GF-D8 (cell line): Measurements from ENCODE around the gene GPT2.
"Not testable (repeated sequence)": the region's sequence is repeated elsewhere in the genome, so short reads cannot be mapped to it uniquely, and the experiment has no call there.

ENCODE experiments used
- DNase-seq: peaks from one replicate; lab custom pipeline; 2025; lab: John Stamatoyannopoulos, UW

GPT2 gene

GRCh38 chr16:46920402-46921068, 36.4 kb downstream of the GPT2 start:
- no peak for DNase-seq

GRCh38 chr16:46922239-46922638, 38.1 kb downstream of the GPT2 start:
- no peak for DNase-seq

DNA sequence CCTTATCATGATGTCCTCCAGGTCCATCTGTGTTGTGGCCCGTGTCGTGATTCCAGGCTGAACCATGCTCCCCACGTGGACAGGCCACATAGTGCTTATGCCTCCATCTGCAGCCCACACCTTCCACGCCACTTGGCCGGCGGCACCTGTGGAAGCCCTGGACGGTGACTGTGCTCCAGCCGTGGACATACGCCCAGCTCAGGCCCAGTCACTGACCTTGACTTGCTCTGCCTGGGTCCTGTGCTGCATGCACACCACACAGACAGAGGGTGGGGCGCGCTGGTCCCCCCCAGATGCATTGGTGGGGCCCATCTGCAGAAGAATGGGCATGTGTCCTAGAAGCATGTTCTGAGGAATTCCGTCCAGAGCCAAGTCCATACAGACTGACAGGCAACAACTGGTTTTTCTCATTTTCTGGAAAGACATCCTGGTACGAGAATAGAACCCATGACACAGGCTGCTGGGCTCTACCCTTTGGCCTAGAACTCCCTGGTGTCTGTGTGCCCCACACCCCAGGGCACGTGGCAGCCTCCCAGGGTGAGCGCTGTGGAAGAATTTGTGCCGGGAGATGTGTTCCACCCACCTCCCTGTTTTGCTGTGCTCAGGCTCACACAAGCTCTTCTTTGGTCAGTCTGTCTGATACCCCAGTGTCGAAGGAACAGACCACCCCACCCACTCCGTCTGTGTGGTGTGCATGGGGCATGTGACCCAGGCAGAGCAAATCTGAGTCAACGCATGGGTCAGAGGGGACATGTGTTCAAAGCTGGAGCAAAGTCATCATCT, 39.5 kb downstream of the GPT2 start:
- no peak for DNase-seq

DNA sequence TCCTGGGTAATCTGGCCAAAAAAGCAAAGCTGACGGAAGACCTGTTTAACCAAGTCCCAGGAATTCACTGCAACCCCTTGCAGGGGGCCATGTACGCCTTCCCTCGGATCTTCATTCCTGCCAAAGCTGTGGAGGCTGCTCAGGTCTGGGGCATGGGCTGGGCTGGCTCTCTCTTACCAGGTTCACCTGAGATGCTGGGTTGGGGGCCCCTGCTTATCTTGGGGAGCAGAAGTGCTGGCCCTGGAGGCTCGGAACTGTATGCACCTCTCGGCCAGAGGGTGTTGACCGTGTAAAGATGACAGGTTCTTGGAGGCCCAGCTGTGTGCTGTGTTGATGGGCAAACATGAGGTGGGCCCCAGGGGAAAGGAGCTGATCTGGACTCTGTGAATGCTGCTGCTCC, 40.2 kb downstream of the GPT2 start:
- DNase-seq, result no peak

GRCh38 chr16:46926470-46927225, 42.5 kb downstream of the GPT2 start:
- DNase-seq, result no peak

DNA sequence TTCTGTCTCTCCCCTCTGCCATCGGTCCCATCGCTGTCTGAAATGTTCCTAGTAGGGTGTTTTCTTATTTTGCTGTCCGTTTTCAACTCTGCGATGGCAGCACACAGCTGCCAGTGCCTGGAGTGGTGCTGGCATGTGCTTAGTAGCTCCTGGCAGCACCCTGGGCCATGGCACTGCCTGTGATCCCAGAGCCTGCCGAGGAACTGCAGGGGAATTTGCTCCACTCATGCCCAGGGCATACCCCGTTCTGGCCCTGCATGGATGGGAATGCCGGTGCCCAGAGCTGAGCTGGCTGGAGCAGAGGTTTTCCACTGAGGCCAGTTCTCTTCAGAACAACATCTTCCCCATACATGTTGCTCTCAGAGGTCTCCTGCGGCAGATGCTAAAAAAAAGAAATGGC, 43.1 kb downstream of the GPT2 start:
- no peak for DNase-seq

- no peak for DNase-seq
Measured at GRCh38 chr16:46928811-46929210, 44.6 kb downstream of the GPT2 start.

DNA sequence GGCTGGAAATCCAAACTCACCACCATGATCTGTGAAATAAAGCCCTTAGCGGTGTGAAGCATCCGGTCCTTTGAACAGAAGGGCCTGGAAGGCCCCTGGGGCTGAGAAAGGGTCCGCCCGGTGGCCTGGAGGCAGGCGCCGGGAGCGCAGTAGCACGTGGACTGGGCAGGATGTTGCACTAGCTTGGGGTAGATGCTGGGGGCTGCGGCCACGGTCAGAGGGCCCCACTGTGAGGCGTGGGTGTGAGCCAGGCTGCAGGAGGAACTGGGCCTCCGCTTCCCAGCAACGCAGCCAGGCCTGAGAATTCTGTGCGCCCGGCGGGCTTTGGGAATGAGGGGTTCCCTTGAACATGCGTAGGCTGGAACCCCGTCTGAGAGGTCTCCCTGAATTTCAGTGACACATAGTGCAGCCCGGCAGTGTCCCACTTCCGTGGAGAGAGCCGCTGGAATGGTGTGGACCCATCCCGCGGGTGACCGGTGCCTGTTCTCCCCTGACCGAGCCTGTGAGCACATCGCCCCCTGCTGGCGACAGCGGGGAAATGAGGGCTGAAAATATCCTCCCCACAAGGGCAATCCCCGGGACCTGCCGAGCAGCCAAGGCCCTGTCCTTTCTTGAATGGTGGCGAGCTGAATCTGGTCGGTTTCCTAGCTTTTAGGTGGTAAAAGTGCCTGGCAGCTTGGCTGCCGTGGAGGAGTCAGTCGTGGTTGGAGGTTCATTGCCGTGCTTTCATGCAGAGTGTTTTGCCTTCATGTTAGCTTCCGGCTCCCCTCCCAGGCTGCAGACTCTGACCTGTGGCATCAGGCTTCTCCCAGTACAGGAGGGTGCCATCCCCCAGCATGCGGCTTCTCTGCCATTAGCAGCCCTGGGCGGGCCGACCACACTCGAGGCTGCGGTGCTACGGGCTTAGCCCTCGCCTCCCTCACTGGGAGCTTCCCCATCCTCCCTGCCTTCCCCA, 45.5 kb downstream of the GPT2 start:
- DNase-seq, result no peak

GRCh38 chr16:46930861-46931260, 46.7 kb downstream of the GPT2 start:
- DNase-seq, result no peak

GRCh38 chr16:46932802-46933201, 48.6 kb downstream of the GPT2 start:
- peak; percentile 74 for DNase-seq

DNA sequence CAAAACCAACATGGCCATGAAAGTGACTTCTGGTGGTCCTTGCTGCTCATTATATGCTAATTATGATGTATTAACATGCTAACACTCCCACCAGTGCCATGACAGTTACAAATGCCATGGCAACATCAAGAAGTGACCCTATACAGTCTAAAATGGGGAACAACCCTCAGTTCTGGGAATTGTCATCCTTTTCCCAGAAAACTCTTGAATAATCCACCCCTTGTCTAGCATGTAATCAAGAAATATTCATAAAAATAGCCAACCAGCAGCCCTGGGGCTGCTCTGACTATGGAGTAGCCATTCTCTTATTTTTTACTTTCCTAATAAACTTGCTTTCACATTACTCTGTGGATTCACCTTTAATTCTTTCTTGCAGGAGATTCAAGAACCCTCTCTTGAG, 53.4 kb downstream of the GPT2 start:
- DNase-seq, result no peak

DNA sequence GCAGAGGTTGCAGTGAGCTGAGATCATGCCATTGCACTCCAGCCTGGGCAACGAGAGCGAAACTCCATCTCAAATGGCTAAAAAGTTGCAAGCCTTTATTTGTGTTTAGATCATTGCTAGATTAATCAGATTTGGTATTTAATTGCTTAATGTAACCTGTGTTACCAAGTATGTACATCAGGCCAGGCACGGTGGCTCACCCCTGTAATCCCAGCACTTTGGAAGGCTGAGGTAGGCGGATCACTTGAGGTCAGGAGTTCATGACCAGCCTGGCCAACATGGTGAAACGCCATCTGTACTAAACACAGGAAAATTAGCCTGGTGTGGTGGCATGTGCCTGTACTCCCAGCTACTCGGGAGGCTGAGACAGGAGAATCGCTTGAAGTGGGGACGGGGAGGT, 60.6 kb downstream of the GPT2 start:
- not testable (repeated sequence) for DNase-seq

DNA sequence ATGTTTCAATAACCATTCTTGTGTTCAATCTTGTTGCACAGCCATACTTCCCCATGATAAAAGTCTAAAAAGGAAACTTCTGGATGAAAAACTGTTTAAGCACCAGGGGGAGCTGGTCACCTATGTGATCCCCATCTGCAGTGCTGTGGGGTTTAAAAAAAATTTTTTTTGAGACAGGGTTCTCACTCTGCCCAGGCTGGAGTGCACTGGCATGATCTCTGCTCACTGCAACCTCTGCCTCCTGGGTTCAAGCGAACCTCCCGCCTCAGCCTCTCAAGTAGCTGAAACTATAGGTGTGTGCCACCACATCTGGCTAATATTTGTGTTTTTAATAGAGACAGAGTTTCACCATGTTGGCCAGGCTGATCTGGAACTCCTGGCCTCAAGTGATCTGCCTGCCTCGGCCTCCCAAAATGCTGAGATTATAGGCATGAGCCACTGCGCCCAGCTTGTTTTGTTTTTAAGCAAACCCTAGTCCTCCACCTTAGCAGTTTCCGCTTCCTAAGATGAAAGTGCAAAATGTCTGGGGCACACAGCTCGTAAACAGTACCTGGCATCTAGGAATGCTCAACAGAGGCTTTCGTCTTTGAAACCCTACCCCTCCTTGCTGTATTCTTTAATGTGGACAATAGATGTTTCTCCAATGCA, 63.9 kb downstream of the GPT2 start:
- DNase-seq, result peak; percentile 32

DNA sequence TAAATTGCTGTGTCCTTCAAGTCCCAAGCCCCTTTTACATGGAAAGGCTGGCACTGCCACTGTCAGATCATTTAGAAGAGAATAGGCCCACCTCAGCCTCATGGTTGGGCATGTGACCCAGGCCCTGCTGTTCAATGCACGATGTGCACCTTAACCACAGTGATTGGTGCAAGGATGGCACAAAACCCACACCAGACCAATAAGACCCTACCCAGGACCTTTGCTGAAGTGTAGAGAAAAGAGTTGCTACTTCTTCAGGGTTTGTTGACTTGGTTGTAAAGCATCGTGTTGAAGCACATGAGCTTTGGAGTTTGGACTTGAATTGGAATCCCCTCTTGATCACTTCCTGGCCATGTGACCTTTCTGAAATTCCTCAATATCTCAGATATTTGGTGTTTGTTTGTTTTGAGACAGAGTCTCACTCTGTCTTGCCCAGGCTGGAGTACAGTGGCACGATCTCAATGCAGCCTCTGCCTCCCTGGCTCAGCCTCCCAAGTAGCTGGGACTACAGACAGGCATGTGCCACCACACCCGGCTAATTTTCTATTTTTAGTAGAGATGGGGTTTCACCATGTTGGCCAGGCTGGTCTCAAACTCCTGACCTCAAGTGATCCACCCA, 64.5 kb downstream of the GPT2 start:
- no peak for DNase-seq

DNA sequence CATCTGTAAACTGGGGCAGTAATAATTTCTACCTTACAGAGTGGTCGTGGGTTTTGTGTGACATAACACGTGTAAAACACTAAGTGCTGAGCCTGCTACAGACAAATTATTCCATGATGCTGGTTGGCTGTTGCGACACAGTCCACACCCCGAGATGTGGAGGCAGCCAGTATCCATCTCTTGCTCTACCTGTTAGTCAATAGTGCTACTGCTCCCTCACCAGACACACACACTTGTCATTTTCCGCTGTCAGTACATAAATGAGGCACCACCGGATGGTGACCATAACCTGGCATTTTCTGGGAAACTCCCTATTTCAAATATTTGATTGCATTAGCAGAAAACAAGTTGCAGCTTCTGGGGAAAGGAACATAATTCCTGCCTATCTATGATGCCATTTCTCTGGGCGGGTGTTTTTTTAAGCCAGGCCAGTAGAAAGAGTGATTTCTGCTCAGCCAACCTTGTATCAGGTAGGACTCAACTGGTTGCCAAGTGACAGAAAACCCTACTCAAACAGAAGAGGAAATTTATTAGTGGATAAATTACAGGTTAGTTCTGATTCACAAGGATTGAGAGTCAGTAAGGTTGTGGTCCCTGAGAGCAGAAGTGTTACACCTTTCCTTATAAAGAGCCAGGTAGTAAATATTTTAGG, 65.2 kb downstream of the GPT2 start:
- DNase-seq, result no peak

DNA sequence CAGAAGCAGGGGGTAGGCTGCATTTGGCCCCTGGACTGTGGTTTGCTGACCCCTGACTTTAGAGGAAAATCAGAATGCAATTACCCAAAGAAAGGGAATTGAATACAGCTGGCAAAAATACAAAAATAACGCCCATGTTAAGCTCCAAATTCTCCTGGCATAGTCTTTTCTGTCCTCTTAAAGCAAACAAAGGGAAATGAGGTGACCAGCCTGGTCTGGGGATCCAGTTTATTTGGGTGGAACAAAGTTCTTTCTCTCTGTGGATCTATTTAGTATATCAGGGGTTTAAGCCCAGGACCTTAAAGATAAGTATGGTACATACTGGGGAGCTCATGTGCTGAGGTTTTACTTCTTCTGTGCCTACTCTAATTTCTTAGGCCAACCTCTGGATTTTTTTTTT, 65.8 kb downstream of the GPT2 start:
- DNase-seq, result no peak

DNA sequence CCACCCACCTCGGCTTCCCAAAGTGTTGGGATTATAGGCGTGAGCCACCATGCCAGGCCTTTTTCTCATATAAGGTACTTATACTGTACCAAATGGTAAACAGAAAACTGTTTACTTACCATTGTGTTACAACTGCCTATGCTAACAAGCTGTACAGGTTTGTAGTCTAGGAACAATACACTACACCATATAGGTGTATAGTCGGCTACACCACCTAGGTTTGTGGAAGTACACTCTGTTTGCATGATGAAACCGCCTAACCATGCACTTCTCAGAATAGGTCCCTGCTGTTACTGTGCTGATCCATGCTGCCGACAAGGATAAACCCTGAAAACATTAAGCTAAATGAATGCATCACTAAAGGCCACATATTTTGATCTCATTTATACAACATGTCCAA, 70.4 kb downstream of the GPT2 start:
- no peak for DNase-seq

DNA sequence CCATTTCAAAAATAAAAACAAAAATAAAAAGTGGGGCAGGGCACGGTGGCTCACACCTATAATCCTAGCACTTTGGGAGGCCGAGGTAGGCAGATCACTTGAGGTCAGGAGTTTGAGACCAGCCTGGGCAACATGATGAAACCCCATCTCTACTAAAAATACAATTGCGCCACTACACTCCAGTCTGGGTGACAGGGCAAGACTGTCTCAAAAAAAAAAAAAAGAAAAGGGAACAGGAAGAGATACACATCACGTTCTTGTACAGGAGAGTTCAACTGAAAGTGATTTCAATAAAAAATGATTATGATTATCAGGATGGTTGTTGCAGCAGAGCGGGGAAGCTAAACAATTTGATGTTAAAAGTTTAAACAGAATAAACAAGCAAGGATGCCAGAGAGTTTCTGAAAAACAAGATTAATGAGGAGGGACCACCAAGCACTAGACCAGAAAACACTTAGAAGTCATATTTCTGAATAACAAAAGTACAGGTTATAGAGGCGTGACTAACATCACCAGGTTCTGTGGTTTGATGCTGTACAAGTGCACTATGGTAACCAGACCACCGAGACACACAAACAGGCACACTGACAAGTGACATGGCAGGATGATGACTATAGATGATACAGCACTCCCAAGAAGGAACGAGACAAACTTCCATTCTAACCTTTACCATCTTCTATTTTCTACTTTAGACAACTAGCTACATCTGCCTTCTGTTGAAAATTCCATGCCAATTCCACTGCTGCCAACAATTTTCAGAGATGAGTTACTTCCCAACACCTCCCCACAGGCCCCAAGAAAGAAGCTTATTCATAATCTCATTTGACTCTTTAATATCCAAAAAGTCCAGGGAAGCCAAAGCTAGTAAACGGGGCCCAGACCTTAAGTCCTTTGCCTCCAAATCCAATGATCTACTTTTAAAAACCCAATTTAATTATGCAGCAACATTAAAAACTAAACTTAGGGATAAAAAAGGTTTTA, 77.5 kb downstream of the GPT2 start:
- DNase-seq, result peak; percentile 84

DNA sequence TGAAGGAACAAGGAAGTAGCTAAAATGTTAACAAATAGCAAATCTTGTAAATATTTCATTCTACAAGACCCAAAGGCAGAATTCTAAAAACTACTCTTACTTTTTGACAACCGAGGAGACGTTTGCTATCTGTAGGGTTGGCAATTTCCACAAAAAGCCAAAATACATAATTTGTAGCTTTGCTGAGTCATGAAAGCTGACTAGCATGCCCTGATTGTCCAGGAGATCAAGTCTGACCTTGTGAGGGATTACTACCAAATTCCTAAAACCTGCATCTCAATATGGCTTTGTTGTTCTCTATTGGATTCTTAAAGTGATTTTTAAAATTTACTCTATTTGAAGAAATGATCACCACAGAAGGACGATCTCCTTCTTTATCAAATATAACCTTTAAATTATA, 78.5 kb downstream of the GPT2 start:
- DNase-seq, result no peak
